HG03066 (cell line): Measurements from ENCODE around the gene TLR10.
A peak's percentile ranks its signal among the peaks of the same experiment; 100 is the strongest.
"Not testable (repeated sequence)": the region's sequence is repeated elsewhere in the genome, so short reads cannot be mapped to it uniquely, and the experiment has no call there.

Experiments
- ATAC-seq: cut with Tn5 transposase; IDR thresholded peaks from one replicate; pipeline ENCODE4 v1.9.1; 2021; ENCODE audit warnings: low read depth; ENCODE audit not compliant: unreplicated experiment

TLR10 gene

GRCh38 chr4:38782452-38783108 lies at the start of gene TLR10:
Gene TLR10, minus strand, starts transcription at chr4:38782990. Its CDS starts 7,400 bp downstream, at chr4:38775590.
- ATAC-seq = peak; percentile 52

- ATAC-seq = no peak
These were observed 49.4 kb upstream of the TLR10 start for GRCh38 chr4:38832206-38832605.

GRCh38 chr4:38831653-38832052 lies 48.9 kb upstream of the TLR10 start:
- no peak for ATAC-seq

GRCh38 chr4:38829237-38829636 lies 46.4 kb upstream of the TLR10 start:
- no peak for ATAC-seq

GRCh38 chr4:38823766-38824165 lies 41.0 kb upstream of the TLR10 start:
- no peak for ATAC-seq

GRCh38 chr4:38822748-38823303 lies 40.0 kb upstream of the TLR10 start:
- no peak for ATAC-seq

- no peak for ATAC-seq
These were observed 38.9 kb upstream of the TLR10 start for GRCh38 chr4:38821739-38822138.

- ATAC-seq = no peak
These were observed 37.7 kb upstream of the TLR10 start for GRCh38 chr4:38820329-38821061.

- ATAC-seq = no peak
These were observed 36.8 kb upstream of the TLR10 start for GRCh38 chr4:38819569-38819968.

GRCh38 chr4:38818441-38818976 lies 35.7 kb upstream of the TLR10 start:
- peak; percentile 59 for ATAC-seq

GRCh38 chr4:38815885-38816782 lies 33.3 kb upstream of the TLR10 start:
- no peak for ATAC-seq

- no peak for ATAC-seq
These were observed 31.6 kb upstream of the TLR10 start for GRCh38 chr4:38814386-38814785.

GRCh38 chr4:38811297-38811696 lies 28.5 kb upstream of the TLR10 start:
- ATAC-seq = no peak

GRCh38 chr4:38807462-38807861 lies 24.7 kb upstream of the TLR10 start:
- ATAC-seq = not testable (repeated sequence)

GRCh38 chr4:38806251-38806650 lies 23.5 kb upstream of the TLR10 start:
- ATAC-seq = not testable (repeated sequence)

- ATAC-seq = peak; percentile 82
These were observed 22.8 kb upstream of the TLR10 start for GRCh38 chr4:38805530-38806145.

GRCh38 chr4:38804654-38805295 lies 22.0 kb upstream of the TLR10 start, which contains the start of gene TLR1:
Gene TLR1, minus strand, starts transcription at chr4:38804791. Its CDS starts 5,960 bp downstream, at chr4:38798831.
- ATAC-seq = no peak

GRCh38 chr4:38803833-38804653 lies 21.3 kb upstream of the TLR10 start:
- ATAC-seq = peak; percentile 53
